HepG2 (cell line): ENCODE measurements around the gene MDM4.

Experiments
- CHD4 ChIP-seq: fragments of 200-600 bp; sonication (generic); IDR thresholded peaks from 2 replicates; pipeline ENCODE4 v1.7.0; 2017; ENCODE audit warnings: mild to moderate bottlenecking, low read length, borderline replicate concordance
- CTCF ChIP-seq: sonication (generic); formaldehyde crosslinking; IDR thresholded peaks from 2 replicates; pipeline ENCODE4 v1.5.0; 2020; ENCODE audit warnings: mild to moderate bottlenecking, missing genetic modification reagents, moderate library complexity
- HCFC1 ChIP-seq: fragments of 150-350 bp; IDR thresholded peaks from 2 replicates; pipeline ENCODE4 v1.6.1; 2014; ENCODE audit warnings: low read depth, low read length
- MIER2 ChIP-seq: IDR thresholded peaks from 2 replicates; pipeline ENCODE4 v1.6.1; 2016; ENCODE audit warnings: missing biosample characterization, missing genetic modification reagents
- WIZ ChIP-seq: sonication (generic); formaldehyde crosslinking; IDR thresholded peaks from 2 replicates; pipeline ENCODE4 v1.5.1; 2020; ENCODE audit warnings: mild to moderate bottlenecking, missing genetic modification reagents
- ZNF326 ChIP-seq: sonication (generic); formaldehyde crosslinking; IDR thresholded peaks from 2 replicates; pipeline ENCODE4 v1.4.0; 2020; ENCODE audit warnings: missing genetic modification reagents, borderline replicate concordance

GRCh38 chr1:204520834-204521709 lies 4.9 kb downstream of the MDM4 start:
- TF ChIP-seq CHD4 (no peak), CTCF (no peak), HCFC1 (no peak), MIER2 (no peak), WIZ (no peak), ZNF326 (no peak)
